Ishikawa (cell line): ENCODE data around the gene BMI1.

Experiments
- CEBPB ChIP-seq: IDR thresholded peaks from 2 replicates; pipeline ENCODE4 v1.6.1; 2012
- CREB1 ChIP-seq: IDR thresholded peaks from 2 replicates; pipeline ENCODE4 v1.6.1; 2012; ENCODE audit warnings: low read depth
- EP300 ChIP-seq: IDR thresholded peaks from 2 replicates; pipeline ENCODE4 v1.6.1; 2012; ENCODE audit warnings: borderline replicate concordance
- MAX ChIP-seq: IDR thresholded peaks from 2 replicates; pipeline ENCODE4 v1.6.1; 2012
- NFIC ChIP-seq: IDR thresholded peaks from 2 replicates; pipeline ENCODE4 v1.6.1; 2012
- RAD21 ChIP-seq: IDR thresholded peaks from 2 replicates; pipeline ENCODE4 v1.6.1; 2012; ENCODE audit warnings: low read depth
- REST ChIP-seq: IDR thresholded peaks from 2 replicates; pipeline ENCODE4 v1.6.1; 2012; ENCODE audit warnings: low read depth, mild to moderate bottlenecking
- TAF1 ChIP-seq: IDR thresholded peaks from 2 replicates; pipeline ENCODE4 v1.6.1; 2012; ENCODE audit warnings: low read depth, mild to moderate bottlenecking
- TCF12 ChIP-seq: IDR thresholded peaks from 2 replicates; pipeline ENCODE4 v1.6.1; 2012; ENCODE audit warnings: low read depth
- TEAD4 ChIP-seq: IDR thresholded peaks from 2 replicates; pipeline ENCODE4 v1.6.1; 2012
- USF1 ChIP-seq: IDR thresholded peaks from 2 replicates; pipeline ENCODE4 v1.6.1; 2012

GRCh38 chr10:22341926-22342196, 21.0 kb downstream of the BMI1 start:
- TF ChIP-seq EP300: no peak
- TF ChIP-seq MAX: no peak
- TF ChIP-seq TCF12: no peak
- no peak for TF ChIP-seq CEBPB
- TF ChIP-seq TAF1: no peak
- no peak for TF ChIP-seq RAD21
- TF ChIP-seq USF1: no peak
- TF ChIP-seq REST: no peak
- no peak for TF ChIP-seq TEAD4
- no peak for TF ChIP-seq CREB1
- no peak for TF ChIP-seq NFIC
